Measurements from ENCODE around the gene ZHX3.

ZHX3 gene

DNA sequence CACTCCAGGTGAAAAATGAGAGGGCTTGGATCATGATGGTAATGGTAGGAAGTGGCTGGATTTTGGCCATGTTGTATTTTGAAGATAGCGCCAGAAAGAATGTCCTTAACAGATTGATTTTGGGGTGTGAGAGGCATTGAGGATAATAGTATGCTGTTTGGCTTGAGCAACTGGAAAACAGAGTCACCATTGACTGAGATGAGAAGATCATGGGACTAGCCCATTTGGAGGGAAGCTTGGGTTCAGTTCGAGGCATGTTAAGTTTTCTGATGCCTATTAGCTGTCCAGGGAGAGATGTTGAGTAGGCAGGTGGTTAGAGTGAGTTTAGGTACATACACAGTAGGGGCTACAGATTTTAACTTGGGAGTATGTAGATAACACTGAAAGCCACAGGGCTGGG, 156.8 kb downstream of the ZHX3 start:
- Histone ChIP-seq H3K4me1 (ENCODE audit: control insufficient read depth, insufficient read depth, low read length, poor library complexity, severe bottlenecking) (peaks cover 59% of the 10 kb centered on the region), H3K9me3 (ENCODE audit: control insufficient read depth, low read length) (no peaks in the 10 kb centered on the region), H3K27me3 (replicated peaks; ENCODE audit: control insufficient read depth, insufficient read depth, low read length, poor library complexity, severe bottlenecking) (no peaks in the 10 kb centered on the region), H3K27ac (ENCODE audit: insufficient read depth, low read length, poor library complexity, severe bottlenecking) (peak overlapping the region; percentile 81), H3K4me3 (ENCODE audit: insufficient read depth, low read depth, low read length, poor library complexity, severe bottlenecking) (no peak overlapping the region), H3K36me3 (ENCODE audit: control insufficient read depth, insufficient read depth, low read length) (peaks cover 57% of the 10 kb centered on the region)
- DNase-seq = no peak

DNA sequence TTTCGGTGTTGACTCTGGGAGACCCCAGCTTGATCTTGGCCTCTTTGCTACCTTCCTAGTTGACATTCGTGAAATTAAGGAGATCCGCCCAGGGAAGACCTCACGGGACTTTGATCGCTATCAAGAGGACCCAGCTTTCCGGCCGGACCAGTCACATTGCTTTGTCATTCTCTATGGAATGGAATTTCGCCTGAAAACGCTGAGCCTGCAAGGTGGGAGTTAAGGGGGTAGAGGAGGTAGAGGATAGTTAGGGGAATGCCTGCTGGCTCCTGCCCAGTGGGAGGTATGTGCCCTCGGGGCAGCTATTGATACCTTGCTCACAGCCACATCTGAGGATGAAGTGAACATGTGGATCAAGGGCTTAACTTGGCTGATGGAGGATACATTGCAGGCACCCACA, 158.0 kb downstream of the ZHX3 start:
- Histone ChIP-seq H3K27ac (ENCODE audit: insufficient read depth, low read length, poor library complexity, severe bottlenecking) (peak overlapping the region; percentile 81), H3K27me3 (replicated peaks; ENCODE audit: control insufficient read depth, insufficient read depth, low read length, poor library complexity, severe bottlenecking) (no peaks in the 10 kb centered on the region), H3K4me1 (ENCODE audit: control insufficient read depth, insufficient read depth, low read length, poor library complexity, severe bottlenecking) (peaks cover 71% of the 10 kb centered on the region), H3K9me3 (ENCODE audit: control insufficient read depth, low read length) (no peaks in the 10 kb centered on the region), H3K36me3 (ENCODE audit: control insufficient read depth, insufficient read depth, low read length) (peaks cover 46% of the 10 kb centered on the region), H3K4me3 (ENCODE audit: insufficient read depth, low read depth, low read length, poor library complexity, severe bottlenecking) (no peak overlapping the region)
- no peak for DNase-seq

DNA sequence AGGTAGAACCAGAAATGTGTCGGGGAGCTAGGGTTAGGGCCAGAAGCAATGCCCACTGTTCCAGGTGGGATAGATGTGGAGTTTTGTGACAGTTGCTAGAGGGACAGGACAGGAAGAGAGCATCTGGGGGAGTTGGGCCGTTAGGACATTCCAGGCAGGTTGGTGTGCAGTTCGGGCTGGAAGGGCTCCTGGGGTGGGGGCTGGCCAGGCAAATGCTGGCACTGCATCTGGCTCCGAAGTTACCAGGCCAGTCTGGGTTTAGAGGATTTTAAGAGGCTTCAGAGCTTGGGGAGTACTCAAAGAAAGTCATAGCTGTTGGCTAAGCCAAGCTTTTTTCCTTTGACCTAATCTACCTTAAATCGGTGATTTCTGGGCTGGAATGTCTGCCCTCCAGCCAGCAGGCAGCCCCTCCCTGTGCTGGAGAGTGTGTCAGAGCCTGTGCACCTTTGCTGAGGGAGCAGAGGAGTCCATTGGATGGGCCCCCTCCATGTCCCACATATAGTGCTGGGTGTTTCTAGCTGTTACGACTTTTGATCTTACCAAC, 159.4 kb downstream of the ZHX3 start:
- peak overlapping the region; percentile 81 for H3K27ac ChIP-seq (ENCODE audit: insufficient read depth, low read length, poor library complexity, severe bottlenecking)
- H3K4me1 ChIP-seq (ENCODE audit: control insufficient read depth, insufficient read depth, low read length, poor library complexity, severe bottlenecking) = peaks cover 83% of the 10 kb centered on the region
- peaks cover 32% of the 10 kb centered on the region for H3K36me3 ChIP-seq (ENCODE audit: control insufficient read depth, insufficient read depth, low read length)

DNA sequence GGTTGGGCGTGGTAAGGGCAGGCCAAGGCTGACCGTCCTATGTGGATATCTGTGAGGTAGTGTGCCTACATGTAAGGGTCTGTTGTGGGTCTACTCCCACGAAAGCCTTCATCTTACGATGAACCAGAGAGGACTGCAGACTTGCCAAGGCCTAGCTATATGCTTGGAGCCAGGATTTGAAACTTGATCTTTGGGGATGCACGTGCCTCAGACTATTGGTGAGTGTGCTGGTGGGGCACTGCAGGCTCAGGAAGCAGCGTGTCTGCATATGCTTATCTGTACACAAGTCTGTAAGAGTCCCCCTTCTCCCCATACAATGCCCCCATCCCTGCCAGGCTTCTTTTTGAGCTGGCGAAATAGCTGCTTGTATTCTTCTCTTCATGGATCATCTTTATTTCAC, 162.3 kb downstream of the ZHX3 start:
- peak overlapping the region; percentile 81 for H3K27ac ChIP-seq (ENCODE audit: insufficient read depth, low read length, poor library complexity, severe bottlenecking)
- H3K36me3 ChIP-seq (ENCODE audit: control insufficient read depth, insufficient read depth, low read length) = peaks cover 8% of the 10 kb centered on the region
- H3K9me3 ChIP-seq (ENCODE audit: control insufficient read depth, low read length) = no peaks in the 10 kb centered on the region
- no peak for DNase-seq
- no peaks in the 10 kb centered on the region for H3K27me3 ChIP-seq (replicated peaks; ENCODE audit: control insufficient read depth, insufficient read depth, low read length, poor library complexity, severe bottlenecking)
- H3K4me3 ChIP-seq (ENCODE audit: insufficient read depth, low read depth, low read length, poor library complexity, severe bottlenecking) = no peak overlapping the region
- peaks cover 98% of the 10 kb centered on the region for H3K4me1 ChIP-seq (ENCODE audit: control insufficient read depth, insufficient read depth, low read length, poor library complexity, severe bottlenecking)

More for the DNA sequence above, 159.4 kb downstream of the ZHX3 start:
- Histone ChIP-seq H3K27me3 (replicated peaks; ENCODE audit: control insufficient read depth, insufficient read depth, low read length, poor library complexity, severe bottlenecking) (no peaks in the 10 kb centered on the region), H3K9me3 (ENCODE audit: control insufficient read depth, low read length) (no peaks in the 10 kb centered on the region), H3K4me3 (ENCODE audit: insufficient read depth, low read depth, low read length, poor library complexity, severe bottlenecking) (peak overlapping the region; percentile 35)
- DNase-seq = no peak

DNA sequence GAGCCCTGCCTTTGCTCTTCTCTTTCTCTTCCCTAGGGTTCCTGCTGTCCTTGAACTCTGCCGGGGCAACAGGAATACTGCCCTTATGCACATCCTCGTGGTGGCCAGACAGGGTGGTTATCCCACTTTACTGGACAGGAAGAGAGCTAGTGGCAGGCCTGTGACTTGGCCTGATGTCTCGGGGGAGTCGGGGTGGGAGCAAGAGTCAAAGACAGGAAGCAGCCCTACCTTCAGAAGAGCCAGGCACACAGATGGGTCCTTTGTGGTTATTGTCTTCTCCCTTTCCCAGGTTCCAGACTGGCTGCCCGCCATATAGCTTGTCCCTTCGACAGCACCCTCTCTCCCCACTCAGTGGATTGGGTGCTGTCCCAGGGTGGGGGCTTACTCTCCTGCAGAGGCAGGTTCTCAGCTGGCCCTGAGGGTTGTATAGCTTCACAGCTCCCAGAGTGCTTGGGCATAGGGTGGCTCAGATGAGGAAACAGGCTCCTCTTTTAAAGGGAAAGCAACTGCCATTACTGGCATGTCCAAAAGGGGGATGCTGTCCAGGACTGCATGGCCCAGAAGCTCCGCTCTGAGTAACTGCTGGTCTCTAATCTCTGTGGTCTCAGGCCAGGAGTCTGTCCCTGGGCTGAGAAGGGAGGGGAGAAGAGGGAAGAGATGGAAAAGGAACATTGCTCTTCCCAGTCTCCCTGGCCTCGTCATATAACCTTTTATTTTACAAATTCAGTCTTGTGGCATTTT, 162.9 kb downstream of the ZHX3 start:
- DNase-seq = no peak
- H3K36me3 ChIP-seq (ENCODE audit: control insufficient read depth, insufficient read depth, low read length) = peaks cover 2% of the 10 kb centered on the region
- H3K27ac ChIP-seq (ENCODE audit: insufficient read depth, low read length, poor library complexity, severe bottlenecking) = peak overlapping the region; percentile 81
- no peaks in the 10 kb centered on the region for H3K9me3 ChIP-seq (ENCODE audit: control insufficient read depth, low read length)
- no peaks in the 10 kb centered on the region for H3K27me3 ChIP-seq (replicated peaks; ENCODE audit: control insufficient read depth, insufficient read depth, low read length, poor library complexity, severe bottlenecking)
- H3K4me3 ChIP-seq (ENCODE audit: insufficient read depth, low read depth, low read length, poor library complexity, severe bottlenecking) = no peak overlapping the region
- peaks cover 98% of the 10 kb centered on the region for H3K4me1 ChIP-seq (ENCODE audit: control insufficient read depth, insufficient read depth, low read length, poor library complexity, severe bottlenecking)

DNA sequence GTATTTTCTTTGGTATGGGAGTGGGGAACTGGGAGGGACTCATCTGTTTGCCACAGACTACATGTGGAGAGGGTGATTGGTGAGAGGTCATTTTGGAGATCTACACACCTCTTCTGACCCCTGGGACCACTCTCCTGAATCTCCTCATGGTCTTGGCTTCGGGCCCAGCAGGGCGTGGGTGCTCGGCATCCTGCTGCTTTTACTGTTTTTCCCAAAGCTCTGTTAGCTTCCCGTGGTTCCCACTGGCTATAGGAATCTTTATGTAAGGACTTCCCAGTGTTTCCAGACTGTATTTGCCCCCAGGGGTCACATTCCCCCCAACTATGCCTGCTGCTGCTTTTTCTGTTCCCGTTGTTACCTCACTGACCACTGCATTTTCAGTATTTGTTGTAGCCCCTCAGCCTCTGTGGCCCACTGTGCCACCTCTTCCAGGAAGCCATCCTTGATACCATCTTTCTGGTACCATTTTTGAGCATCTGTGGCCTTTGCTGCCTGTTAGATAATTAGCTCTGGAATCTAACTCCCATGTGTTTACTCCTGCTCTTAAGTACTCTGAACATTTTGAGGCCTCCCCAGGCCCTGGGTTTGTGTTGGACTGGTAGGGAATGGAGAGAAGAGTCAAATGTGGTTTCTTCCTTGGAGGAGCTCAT, 165.3 kb downstream of the ZHX3 start:
- Histone ChIP-seq H3K9me3 (ENCODE audit: control insufficient read depth, low read length) (no peaks in the 10 kb centered on the region), H3K27me3 (replicated peaks; ENCODE audit: control insufficient read depth, insufficient read depth, low read length, poor library complexity, severe bottlenecking) (no peaks in the 10 kb centered on the region), H3K27ac (ENCODE audit: insufficient read depth, low read length, poor library complexity, severe bottlenecking) (peak overlapping the region; percentile 81), H3K36me3 (ENCODE audit: control insufficient read depth, insufficient read depth, low read length) (no peaks in the 10 kb centered on the region), H3K4me1 (ENCODE audit: control insufficient read depth, insufficient read depth, low read length, poor library complexity, severe bottlenecking) (peaks cover 98% of the 10 kb centered on the region), H3K4me3 (ENCODE audit: insufficient read depth, low read depth, low read length, poor library complexity, severe bottlenecking) (no peak overlapping the region)
- DNase-seq = no peak

DNA sequence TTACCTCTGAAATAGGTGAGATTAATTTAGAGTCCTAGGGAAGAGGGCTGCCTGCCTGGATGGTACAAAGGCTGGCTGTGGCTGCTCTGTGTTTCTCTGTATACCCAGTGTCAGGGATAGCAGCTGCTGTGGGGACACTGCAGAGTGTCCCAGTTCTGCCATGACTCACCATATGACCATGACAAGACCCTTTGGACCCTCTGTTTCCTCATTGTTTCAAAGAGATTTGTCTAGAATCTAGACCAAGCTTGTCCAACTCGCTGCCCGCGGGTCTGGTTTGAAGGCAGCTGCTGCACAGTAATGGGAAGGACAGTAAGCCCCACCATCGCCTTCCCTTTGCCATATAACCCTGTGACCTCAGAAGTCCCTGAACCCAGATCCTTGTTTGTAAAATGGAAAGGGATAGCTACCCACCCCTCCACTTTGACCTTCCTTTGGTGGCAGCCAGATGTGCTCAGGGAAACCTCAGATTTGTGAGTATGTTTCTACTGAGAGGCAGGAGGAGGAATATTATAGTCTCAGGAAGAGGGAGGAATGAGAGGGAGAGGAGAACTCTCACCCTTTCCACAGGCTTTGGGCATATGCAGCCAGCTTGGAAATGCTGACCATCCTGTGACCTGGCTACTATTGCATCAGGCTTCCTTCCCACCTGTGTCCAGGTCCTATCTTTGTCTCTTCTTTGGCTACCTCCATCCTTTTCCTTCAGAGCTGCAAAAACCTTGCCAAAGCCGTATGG, 166.2 kb downstream of the ZHX3 start:
- no peak overlapping the region for H3K4me3 ChIP-seq (ENCODE audit: insufficient read depth, low read depth, low read length, poor library complexity, severe bottlenecking)

DNA sequence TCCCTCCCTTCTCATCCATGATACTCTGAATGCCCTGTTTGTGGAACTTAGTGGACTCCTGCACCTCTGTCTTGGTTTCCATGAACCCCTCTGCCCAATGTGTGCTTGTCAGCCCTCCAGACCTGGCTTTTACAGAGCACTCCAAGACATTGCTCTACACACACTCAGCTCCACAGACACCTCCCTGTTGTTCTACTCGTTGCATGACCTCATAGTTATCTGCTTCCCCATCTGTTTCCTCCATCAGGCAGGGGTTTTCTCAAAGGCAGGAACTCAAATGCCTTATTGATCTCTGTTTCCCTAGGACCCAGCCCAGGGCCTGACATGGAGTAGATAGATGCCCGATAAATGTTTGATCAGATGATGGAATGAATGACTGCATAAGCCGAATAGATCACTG, 166.9 kb downstream of the ZHX3 start:
- no peaks in the 10 kb centered on the region for H3K9me3 ChIP-seq (ENCODE audit: control insufficient read depth, low read length)
- peaks cover 98% of the 10 kb centered on the region for H3K4me1 ChIP-seq (ENCODE audit: control insufficient read depth, insufficient read depth, low read length, poor library complexity, severe bottlenecking)
- peak overlapping the region; percentile 81 for H3K27ac ChIP-seq (ENCODE audit: insufficient read depth, low read length, poor library complexity, severe bottlenecking)
- no peak overlapping the region for H3K4me3 ChIP-seq (ENCODE audit: insufficient read depth, low read depth, low read length, poor library complexity, severe bottlenecking)
- H3K36me3 ChIP-seq (ENCODE audit: control insufficient read depth, insufficient read depth, low read length) = no peaks in the 10 kb centered on the region
- DNase-seq = peak in 2 of 3 donors; percentile 28 to 32
- no peaks in the 10 kb centered on the region for H3K27me3 ChIP-seq (replicated peaks; ENCODE audit: control insufficient read depth, insufficient read depth, low read length, poor library complexity, severe bottlenecking)

More for the DNA sequence above, 166.2 kb downstream of the ZHX3 start:
- no peaks in the 10 kb centered on the region for H3K36me3 ChIP-seq (ENCODE audit: control insufficient read depth, insufficient read depth, low read length)
- no peak for DNase-seq
- H3K9me3 ChIP-seq (ENCODE audit: control insufficient read depth, low read length) = no peaks in the 10 kb centered on the region
- no peaks in the 10 kb centered on the region for H3K27me3 ChIP-seq (replicated peaks; ENCODE audit: control insufficient read depth, insufficient read depth, low read length, poor library complexity, severe bottlenecking)
- H3K27ac ChIP-seq (ENCODE audit: insufficient read depth, low read length, poor library complexity, severe bottlenecking) = peak overlapping the region; percentile 81
- H3K4me1 ChIP-seq (ENCODE audit: control insufficient read depth, insufficient read depth, low read length, poor library complexity, severe bottlenecking) = peaks cover 98% of the 10 kb centered on the region

DNA sequence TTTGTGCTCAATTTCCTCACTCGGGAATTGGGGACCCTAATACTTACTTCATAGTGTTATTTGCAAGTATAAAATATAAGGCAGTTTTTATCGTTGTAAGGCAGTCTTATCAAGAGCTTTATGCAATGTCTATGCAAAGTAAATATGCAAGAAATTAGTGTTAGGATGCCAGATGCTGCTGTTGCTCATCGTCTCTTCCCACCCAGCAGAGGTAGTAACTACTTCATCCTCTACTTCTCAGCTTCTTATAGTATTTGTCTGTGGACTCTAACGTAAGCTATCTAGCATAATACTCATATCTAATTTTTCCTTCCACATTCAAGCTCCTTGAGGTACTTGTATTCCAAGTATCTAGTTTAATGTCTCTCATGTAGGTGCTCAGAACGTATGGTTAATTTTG, 168.6 kb downstream of the ZHX3 start:
- DNase-seq = no peak
- H3K27me3 ChIP-seq (replicated peaks; ENCODE audit: control insufficient read depth, insufficient read depth, low read length, poor library complexity, severe bottlenecking) = no peaks in the 10 kb centered on the region
- H3K4me3 ChIP-seq (ENCODE audit: insufficient read depth, low read depth, low read length, poor library complexity, severe bottlenecking) = no peak overlapping the region
- H3K36me3 ChIP-seq (ENCODE audit: control insufficient read depth, insufficient read depth, low read length) = no peaks in the 10 kb centered on the region
- H3K27ac ChIP-seq (ENCODE audit: insufficient read depth, low read length, poor library complexity, severe bottlenecking) = peak overlapping the region; percentile 81
- no peaks in the 10 kb centered on the region for H3K9me3 ChIP-seq (ENCODE audit: control insufficient read depth, low read length)
- peaks cover 98% of the 10 kb centered on the region for H3K4me1 ChIP-seq (ENCODE audit: control insufficient read depth, insufficient read depth, low read length, poor library complexity, severe bottlenecking)
